ENCODE measurements around the gene ZFX.

ZFX gene

GRCh38 chrX:24264383-24264782 is 114.9 kb downstream of the ZFX start:
- no peak overlapping the region for H3K4me3 ChIP-seq (replicated peaks in 1 of 2; ENCODE audit: low read depth in 2 of 2, low read length in 2 of 2)
- TF ChIP-seq CTCF (IDR thresholded peaks at IDR 0.05; ENCODE audit: low read depth, low read length): no peak
- peak in 1 of 2 donors; percentile 29 for DNase-seq (ENCODE audit: low read depth in 2 of 2)
